ENCODE data around the gene SCD5.

SCD5 gene

DNA sequence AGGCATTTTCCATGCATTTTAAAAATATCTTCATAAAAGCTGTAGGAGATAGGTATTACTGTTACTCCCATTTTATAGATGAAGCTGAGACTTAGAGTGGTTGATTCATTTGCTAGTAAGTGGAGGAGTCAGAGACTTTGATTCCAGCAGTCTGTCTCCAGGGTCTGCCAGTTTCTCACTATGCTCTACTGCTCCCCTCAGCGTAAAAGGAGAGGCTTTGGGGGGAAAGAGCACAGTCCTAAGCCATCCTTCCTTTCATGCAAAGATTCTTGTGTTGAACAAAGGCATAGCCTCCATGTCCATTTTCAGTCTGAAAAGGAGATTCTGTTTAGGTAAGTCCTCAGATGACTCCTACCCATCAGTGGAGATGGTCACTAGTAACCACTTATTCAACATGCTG is 119.1 kb downstream of the SCD5 start:
- H3K4me3 ChIP-seq (ENCODE audit: low read depth in 1 of 2, low read length in 1 of 2), result no peak overlapping the region
- no peaks in the 10 kb centered on the region for H3K4me1 ChIP-seq (ENCODE audit: control insufficient read depth in 1 of 2, insufficient read depth in 1 of 2, low read depth in 1 of 2, low read length in 1 of 2)
- no peaks in the 10 kb centered on the region for H3K27me3 ChIP-seq
- H3K9me3 ChIP-seq, result no peaks in the 10 kb centered on the region
- no peak overlapping the region for H3K27ac ChIP-seq
- TF ChIP-seq, protein P1, sequence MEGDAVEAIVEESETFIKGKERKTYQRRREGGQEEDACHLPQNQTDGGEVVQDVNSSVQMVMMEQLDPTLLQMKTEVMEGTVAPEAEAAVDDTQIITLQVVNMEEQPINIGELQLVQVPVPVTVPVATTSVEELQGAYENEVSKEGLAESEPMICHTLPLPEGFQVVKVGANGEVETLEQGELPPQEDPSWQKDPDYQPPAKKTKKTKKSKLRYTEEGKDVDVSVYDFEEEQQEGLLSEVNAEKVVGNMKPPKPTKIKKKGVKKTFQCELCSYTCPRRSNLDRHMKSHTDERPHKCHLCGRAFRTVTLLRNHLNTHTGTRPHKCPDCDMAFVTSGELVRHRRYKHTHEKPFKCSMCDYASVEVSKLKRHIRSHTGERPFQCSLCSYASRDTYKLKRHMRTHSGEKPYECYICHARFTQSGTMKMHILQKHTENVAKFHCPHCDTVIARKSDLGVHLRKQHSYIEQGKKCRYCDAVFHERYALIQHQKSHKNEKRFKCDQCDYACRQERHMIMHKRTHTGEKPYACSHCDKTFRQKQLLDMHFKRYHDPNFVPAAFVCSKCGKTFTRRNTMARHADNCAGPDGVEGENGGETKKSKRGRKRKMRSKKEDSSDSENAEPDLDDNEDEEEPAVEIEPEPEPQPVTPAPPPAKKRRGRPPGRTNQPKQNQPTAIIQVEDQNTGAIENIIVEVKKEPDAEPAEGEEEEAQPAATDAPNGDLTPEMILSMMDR (IDR thresholded peaks at IDR 0.05), result no peak
- no peaks in the 10 kb centered on the region for H3K36me3 ChIP-seq

DNA sequence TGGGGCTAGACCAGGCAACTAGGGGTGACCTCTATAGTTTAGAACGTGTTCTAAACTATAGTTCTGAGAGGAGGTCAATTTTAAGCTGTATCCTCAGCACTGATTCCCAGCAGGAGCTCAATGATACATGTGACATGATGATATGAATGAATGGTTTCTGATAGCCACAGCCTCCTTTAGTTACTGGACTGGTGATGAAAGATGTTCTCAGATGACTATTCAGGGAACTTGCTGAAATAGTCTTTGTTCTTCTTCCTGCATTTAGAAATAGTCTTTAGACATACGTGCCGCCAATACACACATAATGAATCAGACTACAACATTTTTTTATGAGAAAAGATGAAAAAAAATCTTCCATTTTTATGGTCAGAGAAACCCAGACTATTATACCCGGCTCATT is 120.5 kb downstream of the SCD5 start:
- no peaks in the 10 kb centered on the region for H3K9me3 ChIP-seq
- H3K4me3 ChIP-seq (ENCODE audit: low read depth in 1 of 2, low read length in 1 of 2), result no peak overlapping the region
- TF ChIP-seq, protein P1 (IDR thresholded peaks at IDR 0.05), result no peak
- no peaks in the 10 kb centered on the region for H3K27me3 ChIP-seq
- no peaks in the 10 kb centered on the region for H3K4me1 ChIP-seq (ENCODE audit: control insufficient read depth in 1 of 2, insufficient read depth in 1 of 2, low read depth in 1 of 2, low read length in 1 of 2)
- no peak overlapping the region for H3K27ac ChIP-seq
- H3K36me3 ChIP-seq, result no peaks in the 10 kb centered on the region

DNA sequence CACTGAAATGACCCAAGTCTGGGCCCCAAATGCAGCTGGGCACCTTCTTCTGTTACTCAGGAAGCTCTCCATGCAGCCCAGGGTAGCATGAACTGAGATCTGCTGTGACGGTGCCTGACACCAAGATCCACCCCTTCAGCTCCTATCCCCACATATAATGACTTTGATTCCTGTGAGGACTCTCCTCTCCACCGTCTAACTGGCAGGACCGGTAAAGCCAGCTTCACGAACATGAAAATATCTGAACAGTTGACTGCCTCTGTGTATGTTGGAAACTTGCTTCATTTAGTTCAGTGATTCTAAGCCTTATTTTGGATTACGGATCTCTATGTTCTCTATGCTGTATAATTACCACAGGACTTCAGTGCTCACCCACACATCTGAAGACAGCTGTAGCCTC is 121.3 kb downstream of the SCD5 start:
- Histone ChIP-seq H3K36me3 (no peaks in the 10 kb centered on the region), H3K4me3 (ENCODE audit: low read depth in 1 of 2, low read length in 1 of 2) (no peak overlapping the region), H3K27me3 (no peaks in the 10 kb centered on the region), H3K9me3 (no peaks in the 10 kb centered on the region), H3K4me1 (ENCODE audit: control insufficient read depth in 1 of 2, insufficient read depth in 1 of 2, low read depth in 1 of 2, low read length in 1 of 2) (no peaks in the 10 kb centered on the region), H3K27ac (no peak overlapping the region)
- TF ChIP-seq, protein P1 (IDR thresholded peaks at IDR 0.05), result no peak

DNA sequence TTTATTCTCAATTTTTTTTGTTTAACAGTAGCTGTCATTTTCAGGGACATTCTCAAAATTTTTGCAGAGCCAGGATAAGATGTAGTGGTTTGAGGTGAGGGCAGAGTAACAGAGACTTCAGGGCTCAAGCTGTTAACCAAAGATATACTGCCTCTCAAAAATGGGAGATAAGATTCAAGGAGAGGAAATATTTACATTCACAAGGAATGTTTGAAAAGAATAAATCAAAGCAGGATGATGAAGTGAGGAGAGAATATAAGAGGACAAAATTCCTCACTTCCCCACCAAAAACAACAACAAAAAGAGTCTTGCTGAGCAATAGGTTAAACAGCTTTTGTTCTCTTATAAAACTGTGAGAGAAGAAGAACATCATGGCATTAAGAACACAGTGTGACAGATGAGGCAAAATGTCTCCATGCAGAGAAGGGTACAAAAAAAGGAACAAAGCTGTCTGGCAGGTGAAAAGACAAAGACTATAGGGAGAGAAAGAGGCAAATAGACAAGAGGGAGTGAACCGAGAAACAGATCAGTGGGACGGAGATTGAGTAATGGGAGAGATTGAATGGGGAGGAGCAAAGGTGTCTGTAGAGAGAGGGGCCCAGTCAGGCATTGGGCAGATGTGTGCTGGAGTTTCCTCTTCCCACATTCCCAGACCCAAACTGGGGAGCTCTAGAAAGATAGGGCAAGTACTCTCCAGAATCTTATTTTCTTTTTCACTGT is 130.7 kb downstream of the SCD5 start:
- no peaks in the 10 kb centered on the region for H3K27me3 ChIP-seq
- no peaks in the 10 kb centered on the region for H3K4me1 ChIP-seq (ENCODE audit: control insufficient read depth in 1 of 2, insufficient read depth in 1 of 2, low read depth in 1 of 2, low read length in 1 of 2)
- H3K9me3 ChIP-seq, result no peaks in the 10 kb centered on the region

DNA sequence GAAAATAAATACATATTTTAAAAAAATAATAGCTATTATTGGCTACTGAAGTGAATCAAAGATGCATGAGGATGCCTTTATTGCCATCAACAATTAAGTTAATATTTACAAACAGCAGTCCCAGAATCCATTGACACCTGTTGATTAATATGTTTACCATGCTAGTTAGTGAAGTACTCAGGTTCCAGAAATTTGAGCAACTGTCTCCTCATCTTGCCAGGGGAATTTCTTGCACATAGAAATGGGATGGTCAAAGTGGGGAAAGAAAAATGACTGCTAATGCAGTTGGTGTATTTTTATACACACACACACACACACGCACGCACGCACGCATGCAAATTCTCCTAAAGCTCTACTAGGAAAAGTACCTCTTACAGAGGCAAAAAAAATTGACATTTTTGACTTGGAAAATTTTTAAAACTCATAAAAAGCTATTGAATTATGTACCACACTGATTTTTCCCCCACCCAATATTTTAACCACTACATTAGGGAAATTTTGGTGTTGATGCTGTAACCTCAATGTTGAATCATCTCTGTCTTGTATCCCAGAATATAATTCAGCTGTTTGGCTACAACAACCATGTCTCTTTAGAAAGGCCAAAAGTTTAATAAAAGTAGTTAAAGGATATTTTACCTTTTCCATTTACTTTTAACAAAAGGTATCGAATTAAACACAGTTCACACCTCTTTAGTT is 131.5 kb downstream of the SCD5 start:
- H3K27me3 ChIP-seq, result no peaks in the 10 kb centered on the region
- H3K9me3 ChIP-seq, result no peaks in the 10 kb centered on the region
- H3K4me1 ChIP-seq (ENCODE audit: control insufficient read depth in 1 of 2, insufficient read depth in 1 of 2, low read depth in 1 of 2, low read length in 1 of 2), result no peaks in the 10 kb centered on the region
- TF ChIP-seq, protein P1 (IDR thresholded peaks at IDR 0.05), result no peak
- H3K27ac ChIP-seq, result no peak overlapping the region
- H3K36me3 ChIP-seq, result no peaks in the 10 kb centered on the region
- no peak overlapping the region for H3K4me3 ChIP-seq (ENCODE audit: low read depth in 1 of 2, low read length in 1 of 2)

More for the DNA sequence above, 130.7 kb downstream of the SCD5 start:
- no peak overlapping the region for H3K27ac ChIP-seq
- no peaks in the 10 kb centered on the region for H3K36me3 ChIP-seq
- H3K4me3 ChIP-seq (ENCODE audit: low read depth in 1 of 2, low read length in 1 of 2), result no peak overlapping the region
- TF ChIP-seq, protein P1 (IDR thresholded peaks at IDR 0.05), result no peak
